Ishikawa (cell line): ENCODE results near the gene PTGER4.

Experiments
- CEBPB ChIP-seq: IDR thresholded peaks from 2 replicates; pipeline ENCODE4 v1.6.1; 2012
- MAX ChIP-seq: IDR thresholded peaks from 2 replicates; pipeline ENCODE4 v1.6.1; 2012
- NFIC ChIP-seq: IDR thresholded peaks from 2 replicates; pipeline ENCODE4 v1.6.1; 2012
- RAD21 ChIP-seq: IDR thresholded peaks from 2 replicates; pipeline ENCODE4 v1.6.1; 2012; ENCODE audit warnings: low read depth
- REST ChIP-seq: IDR thresholded peaks from 2 replicates; pipeline ENCODE4 v1.6.1; 2012; ENCODE audit warnings: low read depth, mild to moderate bottlenecking
- TAF1 ChIP-seq: IDR thresholded peaks from 2 replicates; pipeline ENCODE4 v1.6.1; 2012; ENCODE audit warnings: low read depth, mild to moderate bottlenecking
- YY1 ChIP-seq: IDR thresholded peaks from 2 replicates; pipeline ENCODE4 v1.6.1; 2012; ENCODE audit warnings: low read depth
- ZBTB7A ChIP-seq: IDR thresholded peaks from 2 replicates; pipeline ENCODE4 v1.6.1; 2012; ENCODE audit warnings: low read depth

Gene PTGER4

GRCh38 chr5:40736103-40736875 is 56.6 kb downstream of the PTGER4 start:
- peak; percentile 75 for TF ChIP-seq RAD21
- no peak for TF ChIP-seq REST

- no peak for TF ChIP-seq ZBTB7A
- no peak for TF ChIP-seq NFIC
- no peak for TF ChIP-seq TAF1
- no peak for TF ChIP-seq YY1
- no peak for TF ChIP-seq MAX
- no peak for TF ChIP-seq CEBPB
These were observed 58.8 kb downstream of the PTGER4 start for GRCh38 chr5:40738502-40738901.
